Suprapubic skin (tissue), 4 donors: ENCODE results near the gene PSMB3. TPM values are rescaled to one million over a fixed set of nuclear protein-coding genes. Genes with fewer than 3 reads are reported as not detected.

Source experiments
- DNase-seq, 2 donors: peaks; one replicate each; pipeline ENCODE4 v3.0.0-alpha.2; 2019; ENCODE audit warnings: low spot score in 2 of 2
- H3K27ac ChIP-seq: fragments of 200-600 bp; sonication (generic); one replicate; pipeline ENCODE4 v1.5.1; 2019
- H3K27me3 ChIP-seq: fragments of 200-600 bp; sonication (generic); one replicate; pipeline ENCODE4 v1.5.1; 2019
- H3K36me3 ChIP-seq: fragments of 200-600 bp; sonication (generic); one replicate; pipeline ENCODE4 v1.5.1; 2019
- H3K4me1 ChIP-seq: fragments of 200-600 bp; sonication (generic); one replicate; pipeline ENCODE4 v1.5.1; 2019
- H3K4me3 ChIP-seq: fragments of 200-600 bp; sonication (generic); one replicate; pipeline ENCODE4 v1.5.1; 2019; ENCODE audit warnings: mild to moderate bottlenecking
- H3K9me3 ChIP-seq: fragments of 200-600 bp; sonication (generic); one replicate; pipeline ENCODE4 v1.5.1; 2019
- EP300 ChIP-seq: sonication (generic); formaldehyde crosslinking; IDR thresholded peaks from one replicate; pipeline ENCODE4 v1.6.1; 2017; ENCODE audit warnings: antibody characterized with exemption
- POLR2A ChIP-seq, 2 donors: fragments of 450-650 bp; IDR thresholded peaks; one replicate each; pipeline ENCODE4 v1.6.1; 2017; ENCODE audit warnings: antibody characterized with exemption in 2 of 2, mild to moderate bottlenecking in 2 of 2, moderate library complexity in 2 of 2
- POLR2AphosphoS5 ChIP-seq, 3 donors: sonication (generic); formaldehyde crosslinking; IDR thresholded peaks; one replicate each; pipeline ENCODE4 v1.6.1; 2017; ENCODE audit warnings: antibody characterized with exemption in 3 of 3
- WGBS: methylation state at CpG from one replicate; pipeline ENCODE4 v1.1.5; 2018; 5-methylcytosine and 5-hydroxymethylcytosine counted together
- total RNA-seq, 4 donors: library from RNA; depleted of rRNA; stranded (reverse); fragments of >200 nt; gene quantifications; one replicate each; pipeline ENCODE4 v1.1.0, GENCODE V29; 2016
- TF ChIP-seq, protein P1 (sequence below), 2 donors: fragments of 200-600 bp in 1 of 2; fragments of 450-650 bp in 1 of 2; sonication (generic) in 1 of 2; IDR thresholded peaks; one replicate each; pipeline ENCODE4 v1.5.1; 2016 to 2019; ENCODE audit warnings: antibody characterized with exemption in 2 of 2, mild to moderate bottlenecking in 1 of 2, moderate library complexity in 1 of 2

PSMB3 gene
- total RNA-seq, 4 donors from 2014 or later, result 106 to 186 (median 162) TPM

DNA sequence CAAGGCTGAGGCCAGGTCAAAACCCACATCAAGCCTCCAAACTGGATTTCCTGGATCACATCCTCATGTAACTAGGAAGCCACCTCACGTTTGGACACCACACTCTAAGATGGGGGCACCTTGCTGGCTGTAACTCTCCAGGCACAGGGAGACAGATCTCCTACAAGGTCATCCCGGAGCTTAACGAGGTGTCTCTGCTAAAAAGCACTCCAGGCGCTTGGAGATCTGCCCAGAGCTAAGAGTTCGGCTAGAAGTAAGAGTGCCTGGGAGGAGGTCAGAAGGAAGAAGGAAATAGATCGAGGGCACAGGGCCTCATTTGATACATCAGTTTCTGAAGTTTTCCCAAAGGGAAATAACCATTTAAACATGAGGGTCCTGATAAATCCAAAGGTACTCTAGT, 15.9 kb downstream of the PSMB3 start:
- 49% methylated on average over 6 of the region's 6 CpGs for WGBS
- peaks cover 97% of the 10 kb centered on the region for H3K36me3 ChIP-seq
- H3K27ac ChIP-seq, result no peak overlapping the region
- no peak for DNase-seq
- H3K9me3 ChIP-seq, result no peaks in the 10 kb centered on the region
- H3K27me3 ChIP-seq, result no peaks in the 10 kb centered on the region
- H3K4me3 ChIP-seq, result no peak overlapping the region
- H3K4me1 ChIP-seq, result no peaks in the 10 kb centered on the region
- TF ChIP-seq POLR2AphosphoS5 (IDR thresholded peaks at IDR 0.05), result no peak
- no peak for TF ChIP-seq POLR2A (IDR thresholded peaks at IDR 0.05)
- TF ChIP-seq EP300, result no peak
- TF ChIP-seq, protein P1, sequence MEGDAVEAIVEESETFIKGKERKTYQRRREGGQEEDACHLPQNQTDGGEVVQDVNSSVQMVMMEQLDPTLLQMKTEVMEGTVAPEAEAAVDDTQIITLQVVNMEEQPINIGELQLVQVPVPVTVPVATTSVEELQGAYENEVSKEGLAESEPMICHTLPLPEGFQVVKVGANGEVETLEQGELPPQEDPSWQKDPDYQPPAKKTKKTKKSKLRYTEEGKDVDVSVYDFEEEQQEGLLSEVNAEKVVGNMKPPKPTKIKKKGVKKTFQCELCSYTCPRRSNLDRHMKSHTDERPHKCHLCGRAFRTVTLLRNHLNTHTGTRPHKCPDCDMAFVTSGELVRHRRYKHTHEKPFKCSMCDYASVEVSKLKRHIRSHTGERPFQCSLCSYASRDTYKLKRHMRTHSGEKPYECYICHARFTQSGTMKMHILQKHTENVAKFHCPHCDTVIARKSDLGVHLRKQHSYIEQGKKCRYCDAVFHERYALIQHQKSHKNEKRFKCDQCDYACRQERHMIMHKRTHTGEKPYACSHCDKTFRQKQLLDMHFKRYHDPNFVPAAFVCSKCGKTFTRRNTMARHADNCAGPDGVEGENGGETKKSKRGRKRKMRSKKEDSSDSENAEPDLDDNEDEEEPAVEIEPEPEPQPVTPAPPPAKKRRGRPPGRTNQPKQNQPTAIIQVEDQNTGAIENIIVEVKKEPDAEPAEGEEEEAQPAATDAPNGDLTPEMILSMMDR (IDR thresholded peaks at IDR 0.05), result no peak

DNA sequence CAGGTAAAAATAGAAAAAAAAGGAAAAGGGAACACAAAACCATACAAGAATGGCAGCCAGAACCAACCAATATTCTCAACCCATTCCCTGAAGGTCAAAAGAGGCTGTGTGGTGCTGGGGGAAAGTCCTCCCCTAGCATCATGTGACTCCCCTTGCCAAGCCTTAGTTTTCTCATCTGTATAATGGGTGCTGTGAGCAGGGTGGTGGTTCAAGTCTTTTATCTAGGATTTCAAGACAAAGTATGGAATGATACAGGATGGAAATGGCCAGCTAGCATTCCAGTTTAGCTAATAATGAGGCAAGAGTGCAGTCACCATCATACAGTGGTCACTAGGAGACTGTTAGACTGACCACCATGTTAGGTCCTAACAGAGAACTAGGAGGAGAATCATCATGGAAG, 20.7 kb downstream of the PSMB3 start:
- DNase-seq, result no peak
- H3K4me1 ChIP-seq, result no peaks in the 10 kb centered on the region
- no peaks in the 10 kb centered on the region for H3K9me3 ChIP-seq
- peaks cover 99% of the 10 kb centered on the region for H3K36me3 ChIP-seq
- TF ChIP-seq, protein P1 (IDR thresholded peaks at IDR 0.05), result no peak
- no peak for TF ChIP-seq EP300
- TF ChIP-seq POLR2A (IDR thresholded peaks at IDR 0.05), result no peak
- TF ChIP-seq POLR2AphosphoS5 (IDR thresholded peaks at IDR 0.05), result no peak
- H3K4me3 ChIP-seq, result no peak overlapping the region
- H3K27ac ChIP-seq, result no peak overlapping the region
- no peaks in the 10 kb centered on the region for H3K27me3 ChIP-seq

DNA sequence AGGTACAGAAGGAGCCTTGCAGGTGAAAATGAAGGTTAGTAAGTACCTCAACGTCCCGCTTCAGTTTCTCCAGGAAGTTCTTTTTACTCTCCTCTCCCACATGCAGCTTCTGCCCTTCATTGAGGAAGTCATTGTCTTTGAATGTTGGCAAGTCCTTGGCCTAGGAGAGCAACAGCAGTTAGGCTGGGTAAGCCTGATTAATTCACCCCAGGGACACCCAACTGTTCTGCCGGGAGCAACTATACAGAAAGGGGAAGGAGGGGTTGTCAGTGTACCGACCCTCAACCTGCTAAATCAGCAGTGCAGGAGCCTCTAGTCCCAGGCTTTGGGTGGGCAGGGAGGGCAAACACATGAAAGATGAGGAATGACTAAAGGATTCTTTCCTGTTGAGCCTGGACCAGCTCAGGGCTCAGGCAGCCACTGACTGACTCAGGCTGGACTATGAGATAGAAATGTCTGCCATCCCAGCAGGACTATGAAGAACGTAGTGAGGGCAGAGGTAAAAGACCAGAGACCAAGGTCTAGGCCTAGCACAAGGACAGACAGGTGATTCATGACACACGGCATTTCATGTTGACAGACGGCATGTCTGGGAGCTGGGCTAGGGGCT, 25.2 kb downstream of the PSMB3 start:
- Histone ChIP-seq H3K27ac (no peak overlapping the region), H3K4me3 (no peak overlapping the region), H3K9me3 (no peaks in the 10 kb centered on the region), H3K27me3 (no peaks in the 10 kb centered on the region), H3K36me3 (peaks cover 100% of the 10 kb centered on the region), H3K4me1 (no peaks in the 10 kb centered on the region)
- DNase-seq, result no peak
- TF ChIP-seq EP300 (no peak), POLR2A (IDR thresholded peaks at IDR 0.05) (no peak)
- 86% methylated on average over 7 of the region's 7 CpGs for WGBS

DNA sequence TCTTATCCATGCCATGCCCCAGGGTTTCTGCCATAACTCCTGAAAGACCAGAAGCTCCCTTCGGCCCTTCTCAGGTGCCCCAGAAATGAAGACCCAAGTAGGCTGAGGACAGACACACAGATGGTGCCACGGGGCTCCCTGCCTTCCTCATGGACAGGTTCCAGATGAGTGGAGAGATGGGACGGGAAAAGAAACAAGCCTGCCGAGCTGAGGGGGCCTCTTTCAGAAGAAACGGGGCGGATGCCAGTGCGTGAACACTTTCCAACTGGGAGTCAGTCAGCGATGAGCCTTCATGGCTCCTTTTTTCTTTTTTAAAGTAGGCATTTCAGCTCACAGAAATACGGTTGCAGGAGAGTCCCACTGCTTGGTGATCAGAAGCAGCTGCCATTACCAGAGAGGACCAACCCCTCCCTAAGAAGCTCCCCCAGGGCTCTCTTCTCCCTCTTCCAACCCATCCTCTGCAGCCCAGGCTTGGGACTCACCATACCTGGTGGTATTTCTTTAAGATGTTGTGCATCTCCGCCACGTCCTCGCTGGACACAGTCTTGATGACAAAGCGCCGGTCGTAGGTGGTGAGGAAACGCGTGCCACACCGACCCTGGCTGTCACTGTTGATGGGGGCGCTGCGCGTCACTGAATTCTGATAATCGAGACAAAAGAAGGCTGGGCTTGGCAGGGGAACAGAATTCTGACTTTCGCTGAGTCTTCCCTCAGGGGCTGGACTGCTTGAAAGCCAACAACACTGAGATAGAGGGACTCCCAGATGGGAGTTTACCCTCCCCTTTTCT, 27.6 kb downstream of the PSMB3 start:
- H3K4me1 ChIP-seq, result no peaks in the 10 kb centered on the region
- H3K9me3 ChIP-seq, result no peaks in the 10 kb centered on the region
- no peaks in the 10 kb centered on the region for H3K27me3 ChIP-seq
- H3K27ac ChIP-seq, result no peak overlapping the region
- 89% methylated on average over 23 of the region's 23 CpGs for WGBS
- no peak for DNase-seq
- no peak for TF ChIP-seq POLR2AphosphoS5 (IDR thresholded peaks at IDR 0.05)
- no peak for TF ChIP-seq EP300
- no peak for TF ChIP-seq POLR2A (IDR thresholded peaks at IDR 0.05)
- TF ChIP-seq, protein P1 (IDR thresholded peaks at IDR 0.05), result no peak
- peaks cover 100% of the 10 kb centered on the region for H3K36me3 ChIP-seq
- no peak overlapping the region for H3K4me3 ChIP-seq

DNA sequence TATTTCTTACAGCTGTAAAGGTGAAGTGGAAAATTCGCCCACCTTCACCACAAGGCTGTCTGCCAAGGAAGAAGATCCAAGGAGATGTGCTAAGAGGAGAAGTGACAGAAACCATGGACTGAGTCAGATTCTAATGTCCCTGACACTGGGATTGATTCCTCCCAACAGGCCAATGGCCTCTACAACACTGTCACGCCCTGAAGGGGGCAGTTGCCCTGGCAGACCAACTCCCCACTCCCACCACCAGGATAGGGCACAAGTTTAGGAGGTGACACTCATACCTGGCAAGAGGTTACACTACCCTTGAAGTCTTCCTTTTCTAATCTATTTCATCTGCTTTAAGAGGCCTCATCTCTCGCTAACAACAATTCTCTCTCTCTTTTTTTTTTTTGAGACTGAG, 30.7 kb downstream of the PSMB3 start:
- no peak for DNase-seq
- WGBS, result 95% methylated on average over 3 of the region's 3 CpGs
- Histone ChIP-seq H3K4me1 (peaks cover 6% of the 10 kb centered on the region), H3K4me3 (no peak overlapping the region), H3K36me3 (peaks cover 84% of the 10 kb centered on the region), H3K27ac (no peak overlapping the region), H3K9me3 (no peaks in the 10 kb centered on the region), H3K27me3 (no peaks in the 10 kb centered on the region)
- TF ChIP-seq, protein P1 (IDR thresholded peaks at IDR 0.05), result no peak
- TF ChIP-seq EP300, result no peak
- TF ChIP-seq POLR2A (IDR thresholded peaks at IDR 0.05), result no peak
- TF ChIP-seq POLR2AphosphoS5 (IDR thresholded peaks at IDR 0.05), result no peak
